ENCODE measurements around the gene DOCK8.

DNA sequence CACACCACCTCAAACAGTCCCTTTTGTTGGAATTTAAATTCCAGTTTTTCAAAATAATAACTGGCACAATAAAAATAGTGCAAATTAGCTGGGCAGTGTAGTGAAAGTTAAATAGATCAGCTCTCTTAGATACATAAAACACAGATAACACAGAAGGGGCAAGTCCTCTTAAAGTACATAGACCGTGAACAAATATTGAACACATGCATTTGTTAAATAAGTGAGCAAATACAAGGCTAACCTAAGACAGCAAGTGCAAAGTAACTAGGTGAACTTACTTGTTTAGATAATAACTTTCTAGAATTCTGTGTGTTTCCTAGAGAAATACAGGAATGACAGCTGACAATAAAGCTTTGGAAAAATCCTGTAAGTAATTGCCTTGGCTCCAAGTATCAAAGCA is 280.1 kb downstream of the DOCK8 start:
- TF ChIP-seq POLR2A (IDR thresholded peaks at IDR 0.05): no peak
- TF ChIP-seq, protein P1, sequence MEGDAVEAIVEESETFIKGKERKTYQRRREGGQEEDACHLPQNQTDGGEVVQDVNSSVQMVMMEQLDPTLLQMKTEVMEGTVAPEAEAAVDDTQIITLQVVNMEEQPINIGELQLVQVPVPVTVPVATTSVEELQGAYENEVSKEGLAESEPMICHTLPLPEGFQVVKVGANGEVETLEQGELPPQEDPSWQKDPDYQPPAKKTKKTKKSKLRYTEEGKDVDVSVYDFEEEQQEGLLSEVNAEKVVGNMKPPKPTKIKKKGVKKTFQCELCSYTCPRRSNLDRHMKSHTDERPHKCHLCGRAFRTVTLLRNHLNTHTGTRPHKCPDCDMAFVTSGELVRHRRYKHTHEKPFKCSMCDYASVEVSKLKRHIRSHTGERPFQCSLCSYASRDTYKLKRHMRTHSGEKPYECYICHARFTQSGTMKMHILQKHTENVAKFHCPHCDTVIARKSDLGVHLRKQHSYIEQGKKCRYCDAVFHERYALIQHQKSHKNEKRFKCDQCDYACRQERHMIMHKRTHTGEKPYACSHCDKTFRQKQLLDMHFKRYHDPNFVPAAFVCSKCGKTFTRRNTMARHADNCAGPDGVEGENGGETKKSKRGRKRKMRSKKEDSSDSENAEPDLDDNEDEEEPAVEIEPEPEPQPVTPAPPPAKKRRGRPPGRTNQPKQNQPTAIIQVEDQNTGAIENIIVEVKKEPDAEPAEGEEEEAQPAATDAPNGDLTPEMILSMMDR (IDR thresholded peaks at IDR 0.05): no peak
